SK-N-SH (cell line): ENCODE results near the gene SORL1. TPM values are rescaled to one million over a fixed set of nuclear protein-coding genes. Genes with fewer than 3 reads are reported as not detected.

ENCODE experiments used
- CTCF ChIA-PET: fragments of 300-600, 350-600 bp; formaldehyde crosslinking; extraction: SDS; loops from one replicate; lab custom pipeline; 2021; lab: Yijun Ruan, JAX
- POLR2A ChIA-PET: fragments of 350-600 bp; sonication (Branson Sonifier 250); formaldehyde crosslinking; extraction: SDS; loops from one replicate; lab custom pipeline; 2020; ENCODE audit warnings: antibody characterized with exemption, inconsistent platforms; lab: Yijun Ruan, JAX
- DNase-seq: peaks from one replicate; pipeline ENCODE4 v3.0.0; 2012
- H2AFZ ChIP-seq: fragments of 200-600 bp; sonication (generic); 2 replicates; pipeline ENCODE4 v1.8.1; 2016; ENCODE audit warnings: antibody characterized with exemption, mild to moderate bottlenecking, low read depth
- H3F3A ChIP-seq: fragments of 200-600 bp; sonication (generic); replicated peaks from 2 replicates; pipeline ENCODE3; 2016; ENCODE audit warnings: antibody characterized with exemption, mild to moderate bottlenecking; ENCODE audit not compliant: insufficient read depth
- H3K27ac ChIP-seq, 2 experiments: fragments of 200-500 bp in 1 of 2; fragments of 200-600 bp in 1 of 2; sonication (Bioruptor generic) in 1 of 2; sonication (generic), shearing (Covaris generic) in 1 of 2; 2 replicates each; pipeline versions ENCODE4 v1.5.1 to v1.6.1; 2014 to 2016; ENCODE audit warnings: low read depth in 2 of 2, inconsistent platforms in 1 of 2, low read length in 1 of 2, mild to moderate bottlenecking in 1 of 2, mixed read lengths in 1 of 2
- H3K27me3 ChIP-seq: fragments of 200-600 bp; sonication (generic), shearing (Covaris generic); 2 replicates; pipeline ENCODE4 v1.6.1; 2016; ENCODE audit warnings: mixed run types; ENCODE audit not compliant: insufficient read depth
- H3K36me3 ChIP-seq, 2 experiments: fragments of 200-500 bp in 1 of 2; fragments of 200-600 bp in 1 of 2; sonication (Bioruptor generic) in 1 of 2; sonication (generic) in 1 of 2; replicated peaks in 1 of 2; 2 replicates each; pipeline versions ENCODE3 to v1.5.1; 2014 to 2016; ENCODE audit warnings: low read length in 1 of 2, mild to moderate bottlenecking in 1 of 2; ENCODE audit not compliant: insufficient read depth in 2 of 2, control insufficient read depth in 1 of 2
- H3K4me1 ChIP-seq, 2 experiments: fragments of 200-500 bp in 1 of 2; fragments of 200-600 bp in 1 of 2; sonication (Bioruptor generic) in 1 of 2; sonication (generic), shearing (Covaris generic) in 1 of 2; 2 replicates each; pipeline versions ENCODE4 v1.5.1 to v1.6.1; 2014 to 2016; ENCODE audit warnings: low read depth in 1 of 2, low read length in 1 of 2, mixed run types in 1 of 2; ENCODE audit not compliant: insufficient read depth in 2 of 2, control insufficient read depth in 1 of 2
- H3K4me2 ChIP-seq: fragments of 200-600 bp; sonication (generic), shearing (Covaris generic); 2 replicates; pipeline ENCODE4 v1.6.1; 2017; ENCODE audit warnings: mixed run types
- H3K4me3 ChIP-seq, 2 experiments: fragments of 200-500 bp in 1 of 2; fragments of 200-600 bp in 1 of 2; sonication (Bioruptor generic) in 1 of 2; sonication (generic), shearing (Covaris generic) in 1 of 2; 2 replicates each; pipeline versions ENCODE4 v1.5.1 to v1.8.1; 2014 to 2016; ENCODE audit warnings: low read depth in 2 of 2, inconsistent platforms in 1 of 2, low read length in 1 of 2, mild to moderate bottlenecking in 1 of 2, mixed read lengths in 1 of 2, moderate library complexity in 1 of 2
- H3K79me2 ChIP-seq: fragments of 200-600 bp; sonication (generic); 2 replicates; pipeline ENCODE4 v1.8.1; 2017; ENCODE audit warnings: mild to moderate bottlenecking; ENCODE audit not compliant: insufficient read depth
- H3K9ac ChIP-seq: fragments of 200-600 bp; sonication (generic); 2 replicates; pipeline ENCODE4 v1.6.1; 2017; ENCODE audit warnings: mixed run types
- H3K9me2 ChIP-seq: fragments of 200-600 bp; sonication (generic); 2 replicates; pipeline ENCODE4 v1.6.1; 2017; ENCODE audit warnings: mixed run types
- H3K9me3 ChIP-seq: fragments of 200-600 bp; sonication (generic); 2 replicates; pipeline ENCODE4 v1.6.1; 2017; ENCODE audit warnings: mixed run types, mild to moderate bottlenecking, moderate library complexity
- H4K20me1 ChIP-seq: fragments of 200-600 bp; sonication (generic); 2 replicates; pipeline ENCODE4 v1.6.1; 2017; ENCODE audit warnings: mild to moderate bottlenecking, mixed run types; ENCODE audit not compliant: insufficient read depth
- EZH2phosphoT487 ChIP-seq: fragments of 200-600 bp; sonication (generic); IDR thresholded peaks from 2 replicates; pipeline ENCODE4 v1.6.1; 2017; ENCODE audit warnings: low read depth, mixed run types, mild to moderate bottlenecking, antibody characterized with exemption, moderate library complexity, borderline replicate concordance
- FOXJ3 ChIP-seq: sonication (generic); formaldehyde crosslinking; IDR thresholded peaks from 2 replicates; pipeline ENCODE4 v1.5.1; 2020; ENCODE audit warnings: mild to moderate bottlenecking, missing genetic modification reagents
- FOXM1 ChIP-seq: IDR thresholded peaks from 2 replicates; pipeline ENCODE4 v1.4.0; 2012; ENCODE audit warnings: low read depth, mild to moderate bottlenecking
- JUND ChIP-seq: IDR thresholded peaks from 2 replicates; pipeline ENCODE4 v1.4.0; 2012
- RFX5 ChIP-seq: IDR thresholded peaks from 2 replicates; pipeline ENCODE4 v1.6.1; 2012; ENCODE audit warnings: mild to moderate bottlenecking, improper control_type of control experiment, low read length
- WGBS: methylation state at CpG from one replicate; pipeline ENCODE4 v1.1.6; 2017; ENCODE audit warnings: low lambda C conversion rate; 5-methylcytosine and 5-hydroxymethylcytosine counted together
- polyA plus RNA-seq, 3 experiments: library from polyadenylated mRNA; depleted of rRNA; stranded (reverse); fragments of >200 nt; gene quantifications; 2 replicates each; pipeline ENCODE4 v1.2.3, GENCODE V29; 2012
- TF ChIP-seq, protein P1 (sequence below): IDR thresholded peaks from 2 replicates; pipeline ENCODE4 v1.4.0; 2012; ENCODE audit warnings: low read depth, borderline replicate concordance
- TF ChIP-seq, protein P2 (sequence below): IDR thresholded peaks from 2 replicates; pipeline ENCODE4 v1.4.0; 2012; ENCODE audit warnings: low read depth, borderline replicate concordance
- TF ChIP-seq, protein P3 (sequence below): IDR thresholded peaks from 2 replicates; pipeline ENCODE4 v1.6.1; 2012; ENCODE audit warnings: mild to moderate bottlenecking, low read depth, low read length, moderate library complexity

The SORL1 gene
- polyA plus RNA-seq, 1 of the 3 experiments (the other 2 are of a cell fraction) = 7.1 TPM

DNA sequence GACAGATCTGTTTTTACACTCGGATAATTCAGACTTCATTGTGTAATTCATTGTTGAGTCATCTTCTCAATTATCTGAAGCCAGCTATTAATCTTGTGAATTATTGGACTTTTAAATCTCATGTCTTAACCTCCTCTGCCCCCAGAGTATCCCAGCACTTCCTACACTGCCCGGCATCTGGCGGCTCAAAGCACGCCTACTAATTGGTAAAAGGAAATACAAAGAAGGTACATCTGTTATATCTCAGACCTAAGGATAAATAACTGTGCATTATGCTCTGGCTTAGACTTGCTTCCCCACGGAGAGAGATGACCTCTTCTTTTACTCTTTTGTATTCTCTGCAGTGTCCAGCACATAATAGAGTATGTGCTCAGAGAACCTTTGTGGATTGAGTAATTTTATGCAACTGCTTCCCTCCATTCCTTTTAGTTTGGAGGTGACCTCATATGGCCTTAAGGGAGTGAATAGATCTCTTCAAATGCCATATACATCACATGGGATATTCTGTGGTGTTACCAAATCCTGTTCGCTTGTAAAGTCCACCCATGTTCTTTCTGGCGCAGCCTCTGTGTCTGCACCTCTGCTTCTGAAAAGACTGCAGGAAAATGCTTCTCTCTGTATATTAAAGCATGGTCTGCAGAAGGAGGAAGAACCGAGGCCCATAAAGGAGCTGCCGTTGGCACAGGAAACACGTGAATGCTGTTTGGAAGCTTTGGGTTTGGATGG is 126.3 kb downstream of the SORL1 start:
- WGBS = 55% methylated on average over 10 of the region's 10 CpGs
- POLR2A ChIA-PET = no interaction called here
- TF ChIP-seq, protein P1, sequence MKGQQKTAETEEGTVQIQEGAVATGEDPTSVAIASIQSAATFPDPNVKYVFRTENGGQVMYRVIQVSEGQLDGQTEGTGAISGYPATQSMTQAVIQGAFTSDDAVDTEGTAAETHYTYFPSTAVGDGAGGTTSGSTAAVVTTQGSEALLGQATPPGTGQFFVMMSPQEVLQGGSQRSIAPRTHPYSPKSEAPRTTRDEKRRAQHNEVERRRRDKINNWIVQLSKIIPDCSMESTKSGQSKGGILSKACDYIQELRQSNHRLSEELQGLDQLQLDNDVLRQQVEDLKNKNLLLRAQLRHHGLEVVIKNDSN = no peak
- 0 out of 2 replicates have a peak, but pooled peaks have one; percentile 15 for TF ChIP-seq RFX5

DNA sequence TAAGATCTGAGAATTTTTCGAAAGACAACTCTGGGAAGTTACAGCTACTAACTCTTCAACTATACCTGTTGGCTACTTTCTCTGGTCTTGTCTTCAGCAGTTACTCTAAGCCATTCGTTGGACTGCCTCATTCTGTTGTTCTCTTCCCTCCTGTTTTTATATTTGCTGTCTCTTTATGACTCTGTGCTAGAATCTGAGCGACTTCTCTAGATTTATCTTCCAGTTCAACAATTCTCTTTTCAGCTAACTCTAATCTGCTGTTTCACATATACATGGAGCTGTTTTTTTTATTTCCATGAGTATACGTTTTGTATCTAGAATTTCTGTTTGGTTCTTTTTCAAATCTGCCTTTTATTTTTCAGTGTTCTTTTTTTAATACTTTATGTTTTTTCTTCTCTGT is 128.0 kb downstream of the SORL1 start:
- WGBS = 64% methylated on average over 4 of the region's 4 CpGs
- no peaks in the 10 kb centered on the region for H3F3A ChIP-seq
- POLR2A ChIA-PET = interaction anchor here (0.6 kb wide), 1 partner anchor 7 kb away, joined by 3 read pairs; no protein-coding TSS in a partner anchor
- H3K4me3 ChIP-seq = no peak overlapping the region
- no peaks in the 10 kb centered on the region for H4K20me1 ChIP-seq
- no peak overlapping the region for H3K27ac ChIP-seq
- no peak overlapping the region for H3K4me2 ChIP-seq
- no peak for DNase-seq
- H3K79me2 ChIP-seq = no peaks in the 10 kb centered on the region
- no peak overlapping the region for H2AFZ ChIP-seq
- H3K36me3 ChIP-seq = peaks cover 0 to 3% of the 10 kb centered on the region in 2 experiments
- H3K27me3 ChIP-seq = no peaks in the 10 kb centered on the region
- TF ChIP-seq FOXJ3 (CRISPR knock-in tag) (no peak), EZH2phosphoT487 (no peak), JUND (no peak), FOXM1 (no peak)
- TF ChIP-seq, protein P2, sequence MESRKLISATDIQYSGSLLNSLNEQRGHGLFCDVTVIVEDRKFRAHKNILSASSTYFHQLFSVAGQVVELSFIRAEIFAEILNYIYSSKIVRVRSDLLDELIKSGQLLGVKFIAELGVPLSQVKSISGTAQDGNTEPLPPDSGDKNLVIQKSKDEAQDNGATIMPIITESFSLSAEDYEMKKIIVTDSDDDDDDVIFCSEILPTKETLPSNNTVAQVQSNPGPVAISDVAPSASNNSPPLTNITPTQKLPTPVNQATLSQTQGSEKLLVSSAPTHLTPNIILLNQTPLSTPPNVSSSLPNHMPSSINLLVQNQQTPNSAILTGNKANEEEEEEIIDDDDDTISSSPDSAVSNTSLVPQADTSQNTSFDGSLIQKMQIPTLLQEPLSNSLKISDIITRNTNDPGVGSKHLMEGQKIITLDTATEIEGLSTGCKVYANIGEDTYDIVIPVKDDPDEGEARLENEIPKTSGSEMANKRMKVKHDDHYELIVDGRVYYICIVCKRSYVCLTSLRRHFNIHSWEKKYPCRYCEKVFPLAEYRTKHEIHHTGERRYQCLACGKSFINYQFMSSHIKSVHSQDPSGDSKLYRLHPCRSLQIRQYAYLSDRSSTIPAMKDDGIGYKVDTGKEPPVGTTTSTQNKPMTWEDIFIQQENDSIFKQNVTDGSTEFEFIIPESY = no peak
- TF ChIP-seq, protein P3, sequence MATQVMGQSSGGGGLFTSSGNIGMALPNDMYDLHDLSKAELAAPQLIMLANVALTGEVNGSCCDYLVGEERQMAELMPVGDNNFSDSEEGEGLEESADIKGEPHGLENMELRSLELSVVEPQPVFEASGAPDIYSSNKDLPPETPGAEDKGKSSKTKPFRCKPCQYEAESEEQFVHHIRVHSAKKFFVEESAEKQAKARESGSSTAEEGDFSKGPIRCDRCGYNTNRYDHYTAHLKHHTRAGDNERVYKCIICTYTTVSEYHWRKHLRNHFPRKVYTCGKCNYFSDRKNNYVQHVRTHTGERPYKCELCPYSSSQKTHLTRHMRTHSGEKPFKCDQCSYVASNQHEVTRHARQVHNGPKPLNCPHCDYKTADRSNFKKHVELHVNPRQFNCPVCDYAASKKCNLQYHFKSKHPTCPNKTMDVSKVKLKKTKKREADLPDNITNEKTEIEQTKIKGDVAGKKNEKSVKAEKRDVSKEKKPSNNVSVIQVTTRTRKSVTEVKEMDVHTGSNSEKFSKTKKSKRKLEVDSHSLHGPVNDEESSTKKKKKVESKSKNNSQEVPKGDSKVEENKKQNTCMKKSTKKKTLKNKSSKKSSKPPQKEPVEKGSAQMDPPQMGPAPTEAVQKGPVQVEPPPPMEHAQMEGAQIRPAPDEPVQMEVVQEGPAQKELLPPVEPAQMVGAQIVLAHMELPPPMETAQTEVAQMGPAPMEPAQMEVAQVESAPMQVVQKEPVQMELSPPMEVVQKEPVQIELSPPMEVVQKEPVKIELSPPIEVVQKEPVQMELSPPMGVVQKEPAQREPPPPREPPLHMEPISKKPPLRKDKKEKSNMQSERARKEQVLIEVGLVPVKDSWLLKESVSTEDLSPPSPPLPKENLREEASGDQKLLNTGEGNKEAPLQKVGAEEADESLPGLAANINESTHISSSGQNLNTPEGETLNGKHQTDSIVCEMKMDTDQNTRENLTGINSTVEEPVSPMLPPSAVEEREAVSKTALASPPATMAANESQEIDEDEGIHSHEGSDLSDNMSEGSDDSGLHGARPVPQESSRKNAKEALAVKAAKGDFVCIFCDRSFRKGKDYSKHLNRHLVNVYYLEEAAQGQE = no peak
- TF ChIP-seq, all 33 proteins: peak for 0
- CTCF ChIA-PET = interaction anchor here (1.0 to 3.3 kb wide), 5 partner anchors 8 to 282 kb away, joined by 3 to 12 read pairs (median 3); no protein-coding TSS in a partner anchor
- Histone ChIP-seq H3K4me1 (no peaks in the 10 kb centered on the region; a peak in 1 of 4 replicates), H3K9me3 (no peaks in the 10 kb centered on the region; the same call in 1 of the 2 replicates), H3K9ac (no peak overlapping the region), H3K9me2 (no peaks in the 10 kb centered on the region)

More for the DNA sequence above, 126.3 kb downstream of the SORL1 start:
- Histone ChIP-seq H3K4me1 (no peaks in the 10 kb centered on the region; a peak in 1 of 4 replicates), H2AFZ (no peak overlapping the region), H3K4me2 (no peak overlapping the region), H3K9ac (no peak overlapping the region), H3K4me3 (no peak overlapping the region), H3K79me2 (no peaks in the 10 kb centered on the region), H3K27me3 (no peaks in the 10 kb centered on the region), H3K36me3 (peaks cover 0 to 3% of the 10 kb centered on the region in 2 experiments), H3K9me2 (no peaks in the 10 kb centered on the region), H3K27ac (no peak overlapping the region), H4K20me1 (no peaks in the 10 kb centered on the region), H3K9me3 (no peaks in the 10 kb centered on the region; the same call in 1 of the 2 replicates), H3F3A (no peaks in the 10 kb centered on the region)
- CTCF ChIA-PET = interaction anchor here (1.5 to 3.1 kb wide), 4 partner anchors 13 to 328 kb away, joined by 4 to 22 read pairs (median 10); partner anchors contain the start of gene SORL1
- no peak for DNase-seq
